Vagina (tissue), 2 donors: Measurements from ENCODE around the gene FAM72C. TPM values are rescaled to one million over a fixed set of nuclear protein-coding genes. Genes with fewer than 3 reads are reported as not detected.
"Not testable (repeated sequence)": the region's sequence is repeated elsewhere in the genome, so short reads cannot be mapped to it uniquely, and the experiment has no call there.

Experiments
- DNase-seq, 2 donors: peaks; one replicate each; pipeline ENCODE4 v3.0.0-alpha.2; 2017; ENCODE audit errors: extremely low spot score in 2 of 2
- H3K27ac ChIP-seq: fragments of 200-600 bp; sonication (generic); one replicate; pipeline ENCODE4 v1.5.1; 2019
- H3K27me3 ChIP-seq: fragments of 200-600 bp; sonication (generic); one replicate; pipeline ENCODE4 v1.5.1; 2019
- H3K36me3 ChIP-seq, 2 donors: fragments of 200-600 bp; sonication (generic); one replicate each; pipeline ENCODE4 v1.5.1; 2017 to 2019
- H3K4me1 ChIP-seq: fragments of 200-600 bp; sonication (generic); one replicate; pipeline ENCODE4 v1.5.1; 2019
- H3K4me3 ChIP-seq, 2 donors: fragments of 200-600 bp; sonication (generic); 1 replicate in 1 of 2; 2 replicates in 1 of 2; pipeline ENCODE4 v1.5.1; 2016 to 2019
- H3K9me3 ChIP-seq: fragments of 200-600 bp; sonication (generic); one replicate; pipeline ENCODE4 v1.5.1; 2019
- CTCF ChIP-seq, 3 experiments: fragments of 450-650 bp in 2 of 3; fragments of 200-600 bp in 1 of 3; sonication (generic) in 1 of 3; IDR thresholded peaks; one replicate each; pipeline ENCODE4 v1.5.1; 2017 to 2019; ENCODE audit warnings: antibody characterized with exemption in 3 of 3, mild to moderate bottlenecking in 2 of 3, moderate library complexity in 2 of 3
- intact Hi-C: fragments of 100-400 bp; cut with DNase I; formaldehyde crosslinking; loops from one replicate; pipeline ENCODE4 v1.15.1; 2023
- small RNA-seq: library from RNA; depleted of rRNA; stranded (forward); fragments of <200 nt; gene quantifications from one replicate; pipeline ENCODE3, GENCODE V24; 2016
- total RNA-seq: library from RNA; depleted of rRNA; stranded (reverse); fragments of >200 nt; gene quantifications from one replicate; pipeline ENCODE4 v1.2.3, GENCODE V29; 2016

The FAM72C gene
- total RNA-seq, 1 donor from 2014 or later: 0.49 TPM

DNA sequence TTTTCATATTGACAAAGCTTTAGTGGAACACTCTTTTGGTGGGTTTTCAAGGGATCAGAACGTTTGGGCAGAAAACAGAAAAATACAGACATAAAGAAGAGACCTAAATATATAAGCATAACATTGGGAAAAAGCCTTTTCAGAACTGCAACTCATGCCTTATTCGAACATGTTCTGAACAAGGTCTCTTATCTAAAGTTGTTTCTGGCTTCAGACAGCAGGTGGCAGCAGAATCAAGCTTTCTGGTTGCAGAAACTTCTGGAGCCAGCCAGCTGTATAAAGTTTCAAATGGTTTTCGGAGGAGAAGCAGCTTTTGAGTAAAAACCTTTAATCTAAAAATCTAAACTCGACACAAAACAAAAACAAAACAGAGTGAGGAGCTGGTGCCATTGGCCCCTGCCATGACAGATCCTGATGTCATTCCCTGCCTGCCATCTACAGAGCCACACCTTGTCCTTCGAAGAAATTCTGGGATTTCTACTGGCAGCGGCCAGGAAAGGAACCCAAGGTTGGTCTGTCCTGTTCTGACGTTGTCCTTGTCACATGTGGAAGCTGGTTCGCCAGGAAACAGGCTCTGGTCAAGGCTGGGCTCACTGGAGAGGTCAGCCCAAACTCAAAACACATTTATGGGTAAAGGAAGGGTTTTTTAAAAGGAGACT lies 35.2 kb downstream of the FAM72C start:
- H3K9me3 ChIP-seq, intact Hi-C loops, H3K4me1 ChIP-seq, H3K4me3 ChIP-seq, H3K36me3 ChIP-seq, DNase-seq, H3K27me3 ChIP-seq, H3K27ac ChIP-seq: not testable (repeated sequence)
- TF ChIP-seq CTCF (IDR thresholded peaks at IDR 0.05): peak in 1 of 3 experiments; percentile 17

- H3K27me3 ChIP-seq, H3K4me1 ChIP-seq, H3K9me3 ChIP-seq, H3K27ac ChIP-seq, intact Hi-C loops, H3K36me3 ChIP-seq, DNase-seq, H3K4me3 ChIP-seq: not testable (repeated sequence)
Measured at GRCh38 chr1:143919127-143919526, 52.7 kb downstream of the FAM72C start.

DNA sequence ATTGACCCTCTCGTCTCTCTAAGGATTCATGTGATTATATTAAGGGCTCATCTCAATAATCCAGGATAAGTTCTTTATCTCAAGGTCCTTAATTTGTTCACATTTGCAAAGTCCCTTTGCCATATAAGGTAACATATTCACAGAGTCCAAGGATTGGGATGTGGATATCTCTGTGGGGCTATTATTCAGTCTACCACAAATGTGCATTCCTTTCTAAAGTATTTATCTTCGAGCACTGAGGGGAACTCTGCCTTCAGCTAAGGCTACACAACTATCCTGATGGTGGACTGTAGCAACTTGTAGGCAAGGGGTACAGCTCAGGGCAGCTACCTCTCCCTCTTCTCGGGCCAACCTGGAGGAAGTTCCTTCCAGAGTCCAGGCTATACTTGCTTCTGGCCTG lies 53.2 kb downstream of the FAM72C start:
- not testable (repeated sequence) for H3K27ac ChIP-seq, DNase-seq

GRCh38 chr1:143913705-143914104 lies 58.1 kb downstream of the FAM72C start:
- H3K4me1 ChIP-seq, H3K36me3 ChIP-seq, H3K27me3 ChIP-seq, H3K4me3 ChIP-seq, intact Hi-C loops, H3K9me3 ChIP-seq, DNase-seq, H3K27ac ChIP-seq: not testable (repeated sequence)

More for the DNA sequence above, 53.2 kb downstream of the FAM72C start:
- H3K4me3 ChIP-seq, H3K4me1 ChIP-seq, intact Hi-C loops, H3K36me3 ChIP-seq, H3K27me3 ChIP-seq, H3K9me3 ChIP-seq: not testable (repeated sequence)

Small RNA genes lying within 50 kb of the gene (small RNA-seq; reads per million reads assigned to genes)
- gene HIST2H3PS2: not detected
